HEK293 (cell line): ENCODE results near the gene ATAD1.

ENCODE experiments used
- CTCF ChIA-PET: fragments of 350-600 bp; formaldehyde crosslinking; extraction: SDS; loops from one replicate; lab custom pipeline; 2021; ENCODE audit warnings: antibody characterized with exemption; lab: Yijun Ruan, JAX
- POLR2A ChIA-PET: fragments of 300-600 bp; formaldehyde crosslinking; extraction: SDS; loops from one replicate; lab custom pipeline; 2020; ENCODE audit warnings: antibody characterized with exemption, inconsistent platforms; lab: Yijun Ruan, JAX
- H3K27ac ChIP-seq: fragments of 200-500 bp; sonication (Bioruptor generic); 2 replicates; pipeline ENCODE4 v1.5.1; 2014; ENCODE audit warnings: low read depth, low read length, control low read depth, inconsistent platforms; ENCODE audit errors: extremely low read depth
- H3K36me3 ChIP-seq, 2 experiments: fragments of 200-500 bp in 1 of 2; sonication (Bioruptor generic) in 1 of 2; 1 replicate in 1 of 2; 2 replicates in 1 of 2; pipeline ENCODE4 v1.5.1; 2014 to 2017; ENCODE audit warnings: inconsistent platforms in 2 of 2, low read length in 2 of 2; ENCODE audit not compliant: control insufficient read depth in 2 of 2, insufficient read depth in 1 of 2
- H3K4me1 ChIP-seq: fragments of 200-500 bp; sonication (Bioruptor generic); 2 replicates; pipeline ENCODE4 v1.5.1; 2014; ENCODE audit warnings: mild to moderate bottlenecking, low read length, inconsistent platforms; ENCODE audit not compliant: control insufficient read depth, insufficient read depth
- H3K4me3 ChIP-seq: 2 replicates; pipeline ENCODE4 v1.5.1; 2011; ENCODE audit warnings: low read depth, mild to moderate bottlenecking, control low read depth, low read length, moderate library complexity
- H3K9me3 ChIP-seq: fragments of 200-500 bp; sonication (Bioruptor generic); 2 replicates; pipeline ENCODE4 v1.5.1; 2014; ENCODE audit warnings: low read depth, low read length, inconsistent platforms; ENCODE audit not compliant: control insufficient read depth, insufficient read depth
- MEIS1 ChIP-seq: sonication (generic); formaldehyde crosslinking; IDR thresholded peaks from 2 replicates; pipeline ENCODE4 v1.8.1; 2022; ENCODE audit warnings: missing genetic modification reagents, mild to moderate bottlenecking, borderline replicate concordance
- ZNF146 ChIP-seq: fragments of 450-650 bp; formaldehyde crosslinking; IDR thresholded peaks from 2 replicates; pipeline ENCODE4 v1.5.1; 2016; ENCODE audit warnings: missing biosample characterization, missing genetic modification characterization
- ZNF324 ChIP-seq: fragments of 450-650 bp; formaldehyde crosslinking; IDR thresholded peaks from 2 replicates; pipeline ENCODE4 v1.5.1; 2016; ENCODE audit warnings: missing biosample characterization, missing genetic modification characterization
- ZNF354C ChIP-seq: fragments of 450-650 bp; formaldehyde crosslinking; IDR thresholded peaks from 2 replicates; pipeline ENCODE4 v1.5.1; 2016; ENCODE audit warnings: missing biosample characterization, missing genetic modification characterization, low read depth, borderline replicate concordance
- ZNF423 ChIP-seq: fragments of 450-650 bp; formaldehyde crosslinking; IDR thresholded peaks from 2 replicates; pipeline ENCODE4 v1.5.1; 2016; ENCODE audit warnings: missing biosample characterization, missing genetic modification characterization
- ZNF558 ChIP-seq: fragments of 450-650 bp; formaldehyde crosslinking; IDR thresholded peaks from 2 replicates; pipeline ENCODE4 v1.5.1; 2016; ENCODE audit warnings: missing biosample characterization, missing genetic modification characterization
- ZNF610 ChIP-seq: fragments of 450-650 bp; formaldehyde crosslinking; IDR thresholded peaks from 2 replicates; pipeline ENCODE4 v1.5.1; 2016; ENCODE audit warnings: missing biosample characterization, missing genetic modification characterization, borderline replicate concordance
- ZNF624 ChIP-seq: fragments of 450-650 bp; formaldehyde crosslinking; IDR thresholded peaks from 2 replicates; pipeline ENCODE4 v1.5.1; 2017; ENCODE audit warnings: missing biosample characterization, missing genetic modification characterization
- TF ChIP-seq, protein P1 (sequence below): fragments of 450-650 bp; formaldehyde crosslinking; optimal IDR thresholded peaks from 2 replicates; pipeline ENCODE3; 2016; ENCODE audit warnings: missing biosample characterization, mild to moderate bottlenecking, missing genetic modification characterization
- TF ChIP-seq, protein P2 (sequence below): fragments of 450-650 bp; formaldehyde crosslinking; IDR thresholded peaks from 2 replicates; pipeline ENCODE4 v1.5.1; 2016; ENCODE audit warnings: missing biosample characterization, missing genetic modification characterization
- TF ChIP-seq, protein P3 (sequence below): fragments of 450-650 bp; formaldehyde crosslinking; IDR thresholded peaks from 2 replicates; pipeline ENCODE4 v1.5.1; 2017; ENCODE audit warnings: missing biosample characterization, missing genetic modification characterization
- TF ChIP-seq, protein P4 (sequence below): fragments of 450-650 bp; formaldehyde crosslinking; IDR thresholded peaks from 2 replicates; pipeline ENCODE4 v1.5.1; 2017; ENCODE audit warnings: missing biosample characterization, missing genetic modification characterization
- TF ChIP-seq, protein P5 (sequence below): fragments of 450-650 bp; formaldehyde crosslinking; conservative IDR thresholded peaks from 2 replicates; pipeline ENCODE4 v1.5.1; 2016; ENCODE audit warnings: low read depth, missing biosample characterization, missing genetic modification characterization

The ATAD1 gene

DNA sequence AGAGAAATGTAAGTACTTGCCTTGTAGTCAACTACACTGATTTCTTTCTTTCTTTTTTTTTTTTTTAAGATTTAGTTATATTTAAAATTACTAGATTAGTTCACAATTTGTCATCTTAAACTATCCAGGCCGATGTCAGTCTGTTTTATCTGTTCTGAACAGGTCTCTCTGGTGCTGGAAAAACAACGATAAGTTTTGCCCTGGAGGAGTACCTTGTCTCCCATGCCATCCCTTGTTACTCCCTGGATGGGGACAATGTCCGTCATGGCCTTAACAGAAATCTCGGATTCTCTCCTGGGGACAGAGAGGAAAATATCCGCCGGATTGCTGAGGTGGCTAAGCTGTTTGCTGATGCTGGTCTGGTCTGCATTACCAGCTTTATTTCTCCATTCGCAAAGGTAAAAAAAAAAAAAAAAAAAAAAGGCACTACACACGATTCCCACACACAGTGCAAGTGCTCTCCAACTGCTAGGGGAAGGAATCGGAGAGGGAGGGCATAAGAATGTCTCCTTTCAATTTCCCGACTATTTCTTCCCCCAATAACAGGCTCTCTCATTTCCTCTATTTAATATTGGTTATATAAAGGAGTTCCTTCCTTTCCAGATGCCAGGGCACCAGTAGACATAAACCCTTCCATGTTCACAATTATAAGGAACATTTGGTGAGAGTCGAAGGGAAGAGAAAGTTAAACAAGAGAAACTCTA, 105.0 kb downstream of the ATAD1 start:
- H3K4me1 ChIP-seq = no peaks in the 10 kb centered on the region
- ChIA-PET CTCF (interaction anchor here (0.6 to 0.8 kb wide), 2 partner anchors 11 to 235 kb away, joined by 3 read pairs; no protein-coding TSS in a partner anchor), POLR2A (no interaction called here)
- peaks cover 7 to 60% of the 10 kb centered on the region in 2 experiments; a peak in 2 of 3 replicates for H3K36me3 ChIP-seq
- no peak overlapping the region for H3K27ac ChIP-seq
- no peaks in the 10 kb centered on the region for H3K9me3 ChIP-seq
- H3K4me3 ChIP-seq = no peak overlapping the region
- no peak for TF ChIP-seq ZNF423 (tag by site-specific recombination)
- TF ChIP-seq, protein P1, sequence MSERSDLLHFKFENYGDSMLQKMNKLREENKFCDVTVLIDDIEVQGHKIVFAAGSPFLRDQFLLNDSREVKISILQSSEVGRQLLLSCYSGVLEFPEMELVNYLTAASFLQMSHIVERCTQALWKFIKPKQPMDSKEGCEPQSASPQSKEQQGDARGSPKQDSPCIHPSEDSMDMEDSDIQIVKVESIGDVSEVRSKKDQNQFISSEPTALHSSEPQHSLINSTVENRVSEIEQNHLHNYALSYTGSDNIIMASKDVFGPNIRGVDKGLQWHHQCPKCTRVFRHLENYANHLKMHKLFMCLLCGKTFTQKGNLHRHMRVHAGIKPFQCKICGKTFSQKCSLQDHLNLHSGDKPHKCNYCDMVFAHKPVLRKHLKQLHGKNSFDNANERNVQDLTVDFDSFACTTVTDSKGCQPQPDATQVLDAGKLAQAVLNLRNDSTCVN (tag by site-specific recombination) = no peak
- TF ChIP-seq ZNF610 (tag by site-specific recombination) = no peak
- TF ChIP-seq, protein P2, sequence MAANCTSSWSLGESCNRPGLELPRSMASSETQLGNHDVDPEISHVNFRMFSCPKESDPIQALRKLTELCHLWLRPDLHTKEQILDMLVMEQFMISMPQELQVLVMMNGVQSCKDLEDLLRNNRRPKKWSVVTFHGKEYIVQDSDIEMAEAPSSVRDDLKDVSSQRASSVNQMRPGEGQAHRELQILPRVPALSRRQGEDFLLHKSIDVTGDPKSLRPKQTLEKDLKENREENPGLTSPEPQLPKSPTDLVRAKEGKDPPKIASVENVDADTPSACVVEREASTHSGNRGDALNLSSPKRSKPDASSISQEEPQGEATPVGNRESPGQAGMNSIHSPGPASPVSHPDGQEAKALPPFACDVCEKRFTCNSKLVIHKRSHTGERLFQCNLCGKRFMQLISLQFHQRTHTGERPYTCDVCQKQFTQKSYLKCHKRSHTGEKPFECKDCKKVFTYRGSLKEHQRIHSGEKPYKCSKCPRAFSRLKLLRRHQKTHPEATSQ (tag by site-specific recombination) = no peak
- TF ChIP-seq ZNF324 (tag by site-specific recombination) = no peak
- TF ChIP-seq ZNF624 (tag by site-specific recombination) = no peak
- TF ChIP-seq, protein P3, sequence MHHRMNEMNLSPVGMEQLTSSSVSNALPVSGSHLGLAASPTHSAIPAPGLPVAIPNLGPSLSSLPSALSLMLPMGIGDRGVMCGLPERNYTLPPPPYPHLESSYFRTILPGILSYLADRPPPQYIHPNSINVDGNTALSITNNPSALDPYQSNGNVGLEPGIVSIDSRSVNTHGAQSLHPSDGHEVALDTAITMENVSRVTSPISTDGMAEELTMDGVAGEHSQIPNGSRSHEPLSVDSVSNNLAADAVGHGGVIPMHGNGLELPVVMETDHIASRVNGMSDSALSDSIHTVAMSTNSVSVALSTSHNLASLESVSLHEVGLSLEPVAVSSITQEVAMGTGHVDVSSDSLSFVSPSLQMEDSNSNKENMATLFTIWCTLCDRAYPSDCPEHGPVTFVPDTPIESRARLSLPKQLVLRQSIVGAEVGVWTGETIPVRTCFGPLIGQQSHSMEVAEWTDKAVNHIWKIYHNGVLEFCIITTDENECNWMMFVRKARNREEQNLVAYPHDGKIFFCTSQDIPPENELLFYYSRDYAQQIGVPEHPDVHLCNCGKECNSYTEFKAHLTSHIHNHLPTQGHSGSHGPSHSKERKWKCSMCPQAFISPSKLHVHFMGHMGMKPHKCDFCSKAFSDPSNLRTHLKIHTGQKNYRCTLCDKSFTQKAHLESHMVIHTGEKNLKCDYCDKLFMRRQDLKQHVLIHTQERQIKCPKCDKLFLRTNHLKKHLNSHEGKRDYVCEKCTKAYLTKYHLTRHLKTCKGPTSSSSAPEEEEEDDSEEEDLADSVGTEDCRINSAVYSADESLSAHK = no peak
- TF ChIP-seq, protein P4, sequence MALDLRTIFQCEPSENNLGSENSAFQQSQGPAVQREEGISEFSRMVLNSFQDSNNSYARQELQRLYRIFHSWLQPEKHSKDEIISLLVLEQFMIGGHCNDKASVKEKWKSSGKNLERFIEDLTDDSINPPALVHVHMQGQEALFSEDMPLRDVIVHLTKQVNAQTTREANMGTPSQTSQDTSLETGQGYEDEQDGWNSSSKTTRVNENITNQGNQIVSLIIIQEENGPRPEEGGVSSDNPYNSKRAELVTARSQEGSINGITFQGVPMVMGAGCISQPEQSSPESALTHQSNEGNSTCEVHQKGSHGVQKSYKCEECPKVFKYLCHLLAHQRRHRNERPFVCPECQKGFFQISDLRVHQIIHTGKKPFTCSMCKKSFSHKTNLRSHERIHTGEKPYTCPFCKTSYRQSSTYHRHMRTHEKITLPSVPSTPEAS (tag by site-specific recombination) = no peak
- TF ChIP-seq ZNF146 = no peak
- no peak for TF ChIP-seq MEIS1 (CRISPR knock-in tag)

DNA sequence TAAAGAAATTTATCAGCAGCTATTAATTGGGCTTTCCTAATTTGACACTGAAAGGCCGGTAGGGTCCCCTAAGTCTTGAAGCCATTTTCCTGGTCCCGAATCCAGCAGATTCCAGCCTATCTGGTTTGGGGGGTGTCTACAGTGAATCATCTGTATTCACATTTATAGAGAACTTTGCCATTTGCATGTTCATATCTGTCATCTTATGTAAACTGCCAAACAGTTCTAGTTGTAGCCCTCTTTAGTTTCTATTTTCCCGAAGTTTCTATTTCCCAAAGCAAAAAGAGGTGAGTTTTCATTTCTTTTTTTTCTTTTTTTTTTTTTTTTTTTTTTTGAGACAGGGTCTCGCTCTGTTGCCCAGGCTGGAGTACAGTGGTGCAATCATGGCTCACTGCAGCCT, 110.8 kb downstream of the ATAD1 start:
- H3K36me3 ChIP-seq = peaks cover 0 to 14% of the 10 kb centered on the region in 2 experiments; a peak in 1 of 3 replicates
- no peak for TF ChIP-seq ZNF354C
- TF ChIP-seq, protein P5, sequence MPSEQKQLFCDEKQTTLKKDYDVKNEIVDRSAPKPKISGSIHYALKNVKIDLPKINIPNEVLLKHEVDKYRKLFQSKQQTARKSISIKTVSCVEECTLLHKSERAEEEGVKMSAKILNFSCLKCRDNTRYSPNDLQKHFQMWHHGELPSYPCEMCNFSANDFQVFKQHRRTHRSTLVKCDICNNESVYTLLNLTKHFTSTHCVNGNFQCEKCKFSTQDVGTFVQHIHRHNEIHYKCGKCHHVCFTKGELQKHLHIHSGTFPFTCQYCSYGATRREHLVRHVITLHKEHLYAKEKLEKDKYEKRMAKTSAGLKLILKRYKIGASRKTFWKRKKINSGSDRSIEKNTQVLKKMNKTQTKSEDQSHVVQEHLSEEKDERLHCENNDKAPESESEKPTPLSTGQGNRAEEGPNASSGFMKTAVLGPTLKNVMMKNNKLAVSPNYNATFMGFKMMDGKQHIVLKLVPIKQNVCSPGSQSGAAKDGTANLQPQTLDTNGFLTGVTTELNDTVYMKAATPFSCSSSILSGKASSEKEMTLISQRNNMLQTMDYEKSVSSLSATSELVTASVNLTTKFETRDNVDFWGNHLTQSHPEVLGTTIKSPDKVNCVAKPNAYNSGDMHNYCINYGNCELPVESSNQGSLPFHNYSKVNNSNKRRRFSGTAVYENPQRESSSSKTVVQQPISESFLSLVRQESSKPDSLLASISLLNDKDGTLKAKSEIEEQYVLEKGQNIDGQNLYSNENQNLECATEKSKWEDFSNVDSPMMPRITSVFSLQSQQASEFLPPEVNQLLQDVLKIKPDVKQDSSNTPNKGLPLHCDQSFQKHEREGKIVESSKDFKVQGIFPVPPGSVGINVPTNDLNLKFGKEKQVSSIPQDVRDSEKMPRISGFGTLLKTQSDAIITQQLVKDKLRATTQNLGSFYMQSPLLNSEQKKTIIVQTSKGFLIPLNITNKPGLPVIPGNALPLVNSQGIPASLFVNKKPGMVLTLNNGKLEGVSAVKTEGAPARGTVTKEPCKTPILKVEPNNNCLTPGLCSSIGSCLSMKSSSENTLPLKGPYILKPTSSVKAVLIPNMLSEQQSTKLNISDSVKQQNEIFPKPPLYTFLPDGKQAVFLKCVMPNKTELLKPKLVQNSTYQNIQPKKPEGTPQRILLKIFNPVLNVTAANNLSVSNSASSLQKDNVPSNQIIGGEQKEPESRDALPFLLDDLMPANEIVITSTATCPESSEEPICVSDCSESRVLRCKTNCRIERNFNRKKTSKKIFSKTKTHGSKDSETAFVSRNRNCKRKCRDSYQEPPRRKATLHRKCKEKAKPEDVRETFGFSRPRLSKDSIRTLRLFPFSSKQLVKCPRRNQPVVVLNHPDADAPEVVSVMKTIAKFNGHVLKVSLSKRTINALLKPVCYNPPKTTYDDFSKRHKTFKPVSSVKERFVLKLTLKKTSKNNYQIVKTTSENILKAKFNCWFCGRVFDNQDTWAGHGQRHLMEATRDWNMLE (tag by site-specific recombination) = no peak
- peak; percentile 92 for TF ChIP-seq ZNF558 (tag by site-specific recombination)
- no peak overlapping the region for H3K27ac ChIP-seq
- CTCF ChIA-PET = interaction anchor here (0.6 to 0.7 kb wide), 3 partner anchors 15 to 664 kb away, joined by 3 read pairs; no protein-coding TSS in a partner anchor
- peaks cover 2% of the 10 kb centered on the region for H3K4me1 ChIP-seq
- no peak overlapping the region for H3K4me3 ChIP-seq
- POLR2A ChIA-PET = no interaction called here
- no peaks in the 10 kb centered on the region for H3K9me3 ChIP-seq
